Activated naive CD4-positive, alpha-beta T cell treated with Interleukin-2 at 50 U/mL for 16 hours (primary cell): ENCODE results near the gene SIGMAR1.

Source experiments
- DNase-seq: peaks from one replicate; pipeline ENCODE4 v3.0.0-alpha.2; 2020

The SIGMAR1 gene

DNA sequence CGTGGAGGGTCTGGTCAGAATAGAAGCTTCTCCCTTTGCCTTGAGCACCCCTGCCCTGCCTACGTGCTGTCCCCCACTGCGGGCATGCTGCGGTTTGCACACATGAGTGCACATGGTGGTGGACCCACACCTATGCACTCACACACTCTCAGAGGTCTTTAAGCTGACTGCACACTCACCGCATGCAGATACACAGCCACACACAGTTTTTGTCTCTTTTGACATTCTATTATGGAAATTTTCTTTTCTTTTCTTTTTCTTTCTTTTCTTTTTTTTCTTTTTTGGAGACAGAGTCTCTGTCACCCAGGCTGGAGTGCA lies 8.1 kb downstream of the SIGMAR1 start:
- DNase-seq: no peak

DNA sequence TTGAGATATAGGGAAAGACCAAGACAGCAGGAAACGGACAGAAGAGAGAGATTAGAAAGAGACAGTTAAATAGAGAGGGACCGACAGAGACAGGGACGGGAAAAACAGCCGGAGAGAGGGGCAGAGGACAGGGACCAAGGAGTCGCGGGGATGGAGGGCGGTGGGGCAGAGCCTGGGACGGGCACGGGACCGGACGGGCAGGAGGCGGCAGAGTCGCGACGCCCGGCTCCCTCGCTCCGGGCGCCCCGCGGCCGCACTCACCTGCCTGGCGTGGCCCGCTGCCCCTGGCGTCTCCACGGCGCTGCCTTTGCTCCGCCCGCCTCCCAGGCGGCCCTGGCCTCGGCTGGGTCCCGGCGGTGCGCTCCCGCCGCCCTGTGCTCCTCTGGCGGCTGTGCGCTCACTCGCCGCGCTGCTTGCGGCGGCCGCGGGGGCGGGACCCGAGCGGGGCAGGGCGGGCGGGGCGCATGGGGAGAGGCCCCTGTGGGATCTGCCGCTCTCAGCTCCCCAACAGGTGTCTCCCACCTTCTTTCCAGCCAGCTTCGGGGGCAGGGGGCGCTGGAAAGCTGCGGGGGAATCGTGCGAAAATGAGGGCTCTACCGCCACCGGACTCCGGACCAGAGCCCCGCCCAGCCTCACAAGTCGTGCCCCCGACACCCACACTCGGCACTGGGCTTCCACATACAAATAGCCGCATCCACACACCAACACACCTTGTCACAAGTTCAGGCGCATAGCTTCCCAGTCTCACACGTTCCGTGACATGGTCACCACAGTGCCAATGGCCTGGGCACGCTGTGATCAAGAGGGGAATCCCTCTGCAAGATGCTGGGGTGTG lies 8.7 kb downstream of the SIGMAR1 start, which contains the start of gene ARID3C:
Gene ARID3C, minus strand, starts transcription at position 411 of the 835 bp plus-strand sequence. CDS start 1,052 bp downstream, outside the sequence.
- DNase-seq: peak; percentile 58

DNA sequence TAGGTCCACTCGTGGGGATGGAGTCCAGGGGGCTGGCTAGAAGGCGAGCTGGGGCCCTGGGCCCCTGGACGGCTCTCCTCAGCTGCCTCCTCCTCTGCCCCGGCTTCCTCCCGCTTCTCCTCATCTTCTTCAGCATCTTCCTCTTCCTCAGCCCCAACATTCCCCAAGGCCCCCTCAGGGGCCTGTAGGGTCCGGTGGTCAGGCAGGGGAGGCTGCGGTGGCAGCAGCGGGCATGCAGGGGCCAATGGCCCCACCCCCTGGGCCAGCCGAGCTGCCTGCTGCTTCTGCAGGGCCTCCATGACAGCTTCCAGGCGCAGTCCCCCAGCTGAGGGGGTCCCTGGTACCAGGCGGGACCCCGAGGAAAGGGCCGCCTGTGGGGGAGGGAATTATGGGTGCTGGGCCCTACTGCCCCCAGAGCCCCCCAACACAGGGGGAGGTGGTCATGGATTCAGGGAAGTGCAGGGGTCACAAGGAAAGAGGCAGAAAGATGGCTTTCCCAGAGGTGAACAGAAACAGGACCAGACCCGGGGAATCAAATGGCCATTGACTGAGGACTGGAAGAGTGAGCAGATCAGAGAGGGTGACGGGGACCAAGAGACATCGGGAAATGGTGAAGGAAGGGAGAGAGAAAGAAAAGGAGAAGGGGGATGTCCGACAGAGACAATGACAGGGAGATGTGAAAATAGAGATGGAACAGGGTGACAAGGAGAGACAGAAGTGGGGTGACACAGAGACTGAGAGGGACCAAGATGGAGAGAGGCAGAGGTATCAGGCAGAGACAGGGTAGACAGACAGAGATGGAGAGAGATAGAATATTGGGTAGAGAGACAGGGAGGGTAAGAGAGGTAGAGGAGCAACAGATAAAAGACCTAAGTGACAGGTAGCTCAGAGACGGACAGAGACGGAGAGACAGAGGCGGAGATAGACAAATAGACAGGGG lies 9.6 kb downstream of the SIGMAR1 start:
- no peak for DNase-seq

DNA sequence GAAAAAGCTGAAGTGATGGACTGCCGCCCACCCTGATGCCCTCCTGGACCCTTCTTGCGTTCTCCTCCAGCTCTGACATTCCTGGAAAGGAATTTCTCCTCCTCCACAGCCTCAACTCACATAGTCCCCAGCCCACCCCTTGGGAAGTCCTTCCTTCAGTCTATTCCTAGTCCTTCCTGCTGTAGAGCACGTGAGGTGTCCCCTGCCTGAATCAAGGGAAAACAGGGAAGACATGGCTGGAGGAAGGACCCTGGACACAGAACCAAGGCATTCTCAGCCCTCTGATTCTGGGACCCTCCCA lies 12.5 kb downstream of the SIGMAR1 start:
- no peak for DNase-seq

DNA sequence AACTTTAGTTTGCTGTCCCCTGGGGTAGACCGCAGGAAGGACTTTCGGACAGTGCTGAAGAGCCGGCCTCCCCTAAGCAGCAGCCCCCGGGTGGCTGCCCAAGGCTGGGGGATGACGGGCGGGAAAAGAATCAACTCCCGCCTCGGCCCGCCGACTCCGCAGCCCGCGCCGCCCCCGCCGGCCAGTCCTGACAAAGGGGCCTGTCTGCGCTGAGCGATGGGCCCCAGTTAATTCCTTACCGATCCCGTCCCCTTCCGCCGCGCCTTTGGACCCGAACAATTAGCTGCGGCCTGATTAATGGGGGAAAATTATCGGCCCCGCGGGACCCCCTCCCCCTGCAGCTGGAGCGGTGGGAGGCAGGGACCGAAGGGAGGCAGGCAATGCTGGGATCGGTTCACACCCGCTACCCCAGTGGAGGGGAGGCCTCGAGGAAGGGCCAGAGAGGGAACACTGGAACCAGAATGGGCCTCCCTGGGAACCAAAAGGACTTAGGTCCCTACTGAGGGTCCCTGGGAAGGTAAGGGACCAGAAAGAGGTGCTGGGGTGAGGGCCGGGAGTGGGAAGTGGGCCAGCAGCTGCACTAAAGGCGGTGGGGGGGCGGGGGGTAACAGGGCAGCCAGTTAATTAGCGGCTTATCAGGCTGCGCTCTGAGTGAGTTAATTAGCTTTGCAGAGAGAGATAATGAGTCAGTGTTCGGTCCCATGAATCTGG lies 13.0 kb downstream of the SIGMAR1 start:
- no peak for DNase-seq

GRCh38 chr9:34623374-34624235 lies 14.0 kb downstream of the SIGMAR1 start:
- peak; percentile 12 for DNase-seq

DNA sequence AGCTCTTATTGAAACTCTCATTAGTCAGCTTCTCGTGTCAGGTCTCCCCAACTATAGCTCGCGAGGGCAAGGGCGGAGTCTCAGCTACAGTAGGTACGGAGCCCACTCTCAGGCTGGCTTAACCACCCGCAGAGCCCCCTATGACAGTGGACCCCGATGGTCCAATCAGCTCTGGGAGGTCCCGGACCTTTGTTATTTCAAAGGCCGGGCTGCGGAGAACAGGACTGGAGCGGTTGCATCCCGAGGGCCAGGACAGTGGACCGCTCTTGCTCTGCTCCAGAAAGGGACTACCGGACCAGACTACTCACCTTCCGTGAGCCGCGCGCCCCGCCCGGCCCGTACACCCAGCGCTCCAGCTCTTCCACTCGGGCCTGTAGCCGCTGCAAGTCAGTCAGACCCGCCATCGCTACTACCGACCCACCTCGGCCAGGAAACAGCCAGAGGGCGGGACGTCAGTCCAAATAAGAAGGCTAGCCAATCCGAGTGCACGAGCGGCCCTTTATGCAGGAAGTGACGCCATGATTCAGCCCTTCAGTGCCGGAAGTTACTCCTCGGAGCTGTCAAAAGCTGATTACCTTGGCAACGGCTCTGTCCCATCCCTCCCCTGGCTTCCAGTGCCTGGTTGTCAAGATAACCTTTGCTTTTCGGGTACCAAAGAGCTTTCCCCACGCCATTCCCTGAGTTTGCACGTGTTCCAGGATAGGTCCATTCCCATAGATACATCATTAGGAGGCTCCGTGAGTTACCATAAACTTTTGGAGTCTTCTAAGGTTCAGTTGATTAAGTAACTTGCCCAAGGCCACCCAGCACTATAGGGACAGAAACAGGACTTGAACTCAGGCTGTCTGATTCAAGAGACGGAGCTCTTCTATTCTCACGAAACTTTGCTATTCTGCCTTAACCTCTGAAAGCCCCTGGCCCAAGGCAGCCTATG lies 17.3 kb downstream of the SIGMAR1 start, which contains the start of gene DCTN3:
Gene DCTN3, minus strand, starts transcription at position 435 of the 934 bp plus-strand sequence. Its CDS starts 31 bp downstream, at position 404.
- DNase-seq: peak; percentile 92

DNA sequence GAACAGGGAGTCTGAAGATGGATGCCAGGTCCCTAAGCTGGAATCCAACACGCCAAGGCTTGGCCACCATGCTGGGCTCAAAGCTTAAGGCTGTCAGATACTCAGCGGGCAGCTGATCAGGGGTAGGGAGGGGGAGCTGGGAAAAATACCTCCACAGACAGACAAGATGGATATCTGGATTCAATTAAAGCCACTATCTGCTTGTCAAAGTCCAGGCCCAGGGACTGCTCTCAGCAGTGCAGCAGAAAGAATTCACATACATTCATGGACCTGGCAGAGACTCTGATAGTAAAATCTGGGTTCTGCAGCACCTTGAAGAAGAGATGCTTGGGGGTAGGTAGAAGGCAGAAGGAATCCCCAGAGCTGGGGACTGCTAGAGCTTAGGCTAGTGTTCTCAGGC lies 22.5 kb downstream of the SIGMAR1 start:
- DNase-seq: no peak

DNA sequence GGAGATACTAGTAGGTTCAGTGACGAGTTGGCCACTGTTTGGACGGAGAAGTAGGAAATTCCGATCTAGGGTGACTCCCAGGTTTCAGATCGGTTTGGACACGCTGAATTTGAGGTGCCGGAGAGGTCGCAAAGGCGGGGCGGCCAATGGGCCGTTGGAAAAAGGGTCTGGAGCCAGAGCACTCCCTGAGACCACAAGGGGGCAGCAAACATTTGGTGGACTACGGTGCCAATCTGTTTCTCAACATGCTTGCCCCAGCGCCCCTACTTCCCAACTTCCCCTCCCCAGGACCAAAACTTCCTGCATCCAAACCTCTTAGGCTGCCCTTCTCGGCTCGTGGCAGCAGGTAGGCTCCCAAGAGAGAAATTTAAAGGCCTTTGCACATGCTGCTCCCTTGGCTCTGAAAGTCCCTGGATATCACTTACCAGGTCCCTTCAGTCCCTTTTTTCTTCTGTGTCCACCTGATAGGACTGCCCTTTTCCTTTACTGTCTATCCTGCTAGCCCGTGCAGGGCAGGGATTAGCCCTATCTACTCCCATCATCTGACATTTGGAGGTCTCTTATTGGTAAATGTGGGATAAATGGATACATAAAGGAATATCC lies 24.7 kb downstream of the SIGMAR1 start:
- DNase-seq: peak; percentile 71

GRCh38 chr9:34611811-34612787 lies 25.5 kb downstream of the SIGMAR1 start, which contains the start of gene RPP25L:
Gene RPP25L (minus strand): TSS chr9:34612097. CDS start chr9:34611296, 801 bp downstream.
- peak; percentile 82 for DNase-seq

DNA sequence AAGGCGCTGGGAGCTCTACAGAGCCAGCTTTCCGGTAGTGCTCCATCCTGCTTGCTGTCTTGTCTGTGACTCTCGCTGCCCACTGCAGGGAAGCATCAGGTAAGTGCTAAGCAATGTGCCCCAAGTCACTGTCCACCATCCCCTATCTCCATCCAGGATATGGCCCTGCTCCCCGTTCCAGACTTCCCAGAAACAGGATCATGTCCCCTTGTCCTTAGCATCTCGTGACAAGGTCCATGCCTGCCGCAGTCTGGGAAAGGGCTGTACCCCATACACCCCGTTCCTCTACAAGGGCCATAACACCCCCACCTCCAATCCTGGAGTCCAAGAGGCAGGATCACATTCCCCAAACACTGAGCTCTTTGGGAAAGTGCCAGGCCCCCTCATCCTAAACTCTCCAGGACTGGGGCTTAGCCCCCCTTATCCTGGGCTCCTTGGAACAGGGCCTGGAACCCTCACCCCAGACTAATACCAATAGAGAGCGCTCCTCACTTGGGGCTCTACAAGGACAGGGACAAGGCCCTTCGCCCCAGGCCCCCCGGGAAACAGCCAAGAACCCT lies 26.3 kb downstream of the SIGMAR1 start:
- no peak for DNase-seq

DNA sequence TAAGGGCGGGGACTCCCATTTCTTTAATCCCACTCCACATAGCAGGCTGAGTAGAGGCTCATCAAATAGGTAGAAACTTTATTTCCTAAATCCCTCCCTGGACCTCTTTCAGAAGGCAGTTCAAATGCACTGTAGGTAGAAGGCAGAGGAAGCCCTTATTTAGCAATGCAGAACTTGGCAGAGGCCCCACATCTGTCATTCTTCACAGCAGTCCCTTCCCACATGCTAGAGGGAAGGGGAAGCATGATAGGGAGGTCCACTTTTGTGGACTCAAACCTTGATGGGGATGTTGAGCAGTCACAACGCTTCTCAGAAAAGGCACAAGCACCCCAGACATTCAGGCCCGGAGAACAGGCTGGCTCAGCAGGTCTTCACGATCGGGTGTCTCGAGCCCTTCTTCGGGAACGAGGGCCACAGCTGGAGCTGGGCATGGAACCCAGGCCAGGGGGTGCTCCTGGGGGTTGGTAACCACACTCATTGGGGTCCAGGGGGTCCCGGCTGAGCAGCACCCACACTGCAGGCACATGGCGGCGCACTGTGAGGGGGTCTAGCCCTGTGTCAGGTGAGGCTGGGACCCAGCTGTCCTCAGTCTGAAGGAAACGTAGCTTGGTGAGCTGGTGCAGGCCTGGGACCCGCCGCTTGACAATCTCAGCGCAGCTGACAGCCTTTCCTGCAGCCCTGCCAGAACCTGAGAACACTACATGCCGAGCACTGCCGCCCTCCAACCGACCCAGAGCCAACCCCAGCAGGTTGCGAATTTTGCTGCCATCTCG lies 27.0 kb downstream of the SIGMAR1 start:
- no peak for DNase-seq

DNA sequence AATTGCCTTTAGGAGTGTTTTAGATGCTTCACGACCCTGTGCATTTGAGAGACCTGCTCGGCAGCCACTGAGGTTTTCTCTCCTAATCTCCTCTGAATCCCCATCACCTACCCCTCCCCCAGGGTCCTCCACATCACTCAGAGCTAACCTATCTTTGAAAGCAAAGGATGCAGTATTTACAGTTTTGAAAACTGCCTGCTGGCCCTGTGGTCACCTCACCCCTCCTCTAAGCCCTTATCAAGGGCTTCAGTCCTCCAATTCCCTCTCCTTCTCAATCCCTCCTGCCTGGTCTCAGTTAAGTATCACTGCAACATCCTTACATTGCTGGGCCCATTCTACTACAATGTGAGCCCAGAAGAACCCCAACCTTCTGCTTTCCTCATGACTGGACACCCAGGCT lies 30.3 kb downstream of the SIGMAR1 start:
- no peak for DNase-seq

DNA sequence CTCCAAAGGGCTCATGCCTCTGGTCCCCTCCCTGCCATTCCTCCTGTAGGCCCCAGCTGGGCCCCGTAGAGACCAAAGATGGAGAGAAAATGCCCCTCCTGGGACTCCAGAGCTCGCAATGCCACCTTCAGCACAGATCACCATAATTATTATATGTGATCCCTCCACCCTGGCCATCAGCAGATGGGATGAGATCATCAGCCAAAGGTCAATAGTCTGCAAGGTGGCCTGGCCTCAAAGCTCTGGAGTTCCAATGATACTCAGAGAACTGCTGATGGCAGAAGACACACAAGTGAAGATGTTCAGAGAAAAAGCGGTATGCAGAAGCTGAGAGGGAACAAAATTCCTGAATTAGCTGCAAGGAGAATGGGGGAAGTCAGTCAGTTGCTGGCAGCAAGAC lies 30.7 kb downstream of the SIGMAR1 start:
- no peak for DNase-seq

- DNase-seq: no peak
These were observed 31.4 kb downstream of the SIGMAR1 start for GRCh38 chr9:34606190-34606589.

- peak; percentile 83 for DNase-seq
These were observed 33.9 kb downstream of the SIGMAR1 start for GRCh38 chr9:34603610-34604231.

DNA sequence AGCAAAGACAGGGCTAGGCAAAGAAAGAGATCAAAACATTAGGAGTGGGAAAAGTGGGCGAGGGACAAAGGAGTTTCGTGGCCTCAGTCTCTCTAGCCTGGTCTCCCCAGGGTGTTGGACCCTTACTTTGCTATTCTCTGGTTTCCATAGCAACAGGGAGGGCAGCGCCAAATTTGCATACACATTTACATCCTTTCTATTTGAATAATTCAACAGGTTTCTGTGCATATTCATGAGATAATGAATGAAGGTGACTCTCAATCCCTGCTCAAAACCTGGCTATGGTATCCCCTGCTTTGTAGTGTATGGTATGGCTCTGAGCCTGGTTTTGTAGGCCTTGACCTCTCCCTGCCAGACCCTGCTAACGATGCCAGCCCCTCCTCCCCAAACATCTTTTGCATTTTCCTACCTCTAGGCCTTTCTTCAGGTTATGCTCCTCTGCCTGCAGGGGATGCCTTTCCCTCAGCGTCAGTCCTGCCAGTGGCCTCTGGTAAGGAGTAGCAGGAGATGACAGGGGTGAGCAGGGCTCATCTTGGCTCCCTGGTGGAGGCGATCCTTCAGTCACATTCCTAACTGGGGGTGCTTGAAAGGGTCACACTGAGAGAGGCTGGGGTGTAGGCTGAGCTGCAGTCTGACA lies 35.5 kb downstream of the SIGMAR1 start:
- DNase-seq: no peak
